ENCODE results near the gene WDR70.
"Not testable (repeated sequence)": the region's sequence is repeated elsewhere in the genome, so short reads cannot be mapped to it uniquely, and the experiment has no call there.

Gene WDR70

DNA sequence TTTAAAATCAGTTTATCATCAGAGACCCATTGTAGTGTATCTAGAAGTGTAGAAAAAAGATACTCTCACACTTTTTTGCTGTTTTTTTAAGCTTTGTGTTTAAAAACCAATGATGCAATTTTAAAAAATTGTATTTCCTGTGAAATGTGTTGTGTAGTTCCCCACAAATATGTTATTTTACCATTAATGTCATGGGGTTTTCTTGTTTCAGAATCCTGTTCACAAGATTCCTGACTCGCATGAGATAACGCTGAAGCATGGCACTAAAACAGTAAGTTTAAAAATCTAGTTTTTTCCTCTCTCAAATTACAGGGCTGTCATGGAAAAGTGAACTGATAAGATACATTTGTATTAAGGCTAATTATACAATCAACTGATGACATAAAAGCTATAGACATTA lies 58.6 kb downstream of the WDR70 start:
- no peaks in the 10 kb centered on the region for H3K9me2 ChIP-seq (replicated peaks; ENCODE audit: low read depth, low read length)
- H3F3A ChIP-seq (ENCODE audit: low read depth) = no peaks in the 10 kb centered on the region
- H3K9ac ChIP-seq (ENCODE audit: low read depth, low read length, poor library complexity, severe bottlenecking) = no peak overlapping the region
- H3K27me3 ChIP-seq (ENCODE audit: insufficient read depth, low read length, poor library complexity, severe bottlenecking) = no peaks in the 10 kb centered on the region
- TF ChIP-seq CTCF (conservative IDR thresholded peaks at IDR 0.05; ENCODE audit: low read length) (no peak), EZH2phosphoT487 (IDR thresholded peaks at IDR 0.05; ENCODE audit: borderline replicate concordance) (no peak)
- no peak overlapping the region for H3K4me2 ChIP-seq (ENCODE audit: low read depth, low read length, poor library complexity, severe bottlenecking)
- no peaks in the 10 kb centered on the region for H3K36me3 ChIP-seq (ENCODE audit: insufficient read depth, low read length)
- no peaks in the 10 kb centered on the region for H4K20me1 ChIP-seq (ENCODE audit: insufficient read depth, low read length, poor library complexity, severe bottlenecking)
- no peaks in the 10 kb centered on the region for H3K79me2 ChIP-seq (ENCODE audit: insufficient read depth, low read length)
- no peaks in the 10 kb centered on the region for H3K4me1 ChIP-seq (ENCODE audit: insufficient read depth, low read length, poor library complexity, severe bottlenecking)
- H3K9me3 ChIP-seq (ENCODE audit: insufficient read depth, low read depth, low read length) = no peaks in the 10 kb centered on the region
- H3K4me3 ChIP-seq (ENCODE audit: low read length, poor library complexity, severe bottlenecking) = no peak overlapping the region
- no peak overlapping the region for H2AFZ ChIP-seq (ENCODE audit: low read length)

DNA sequence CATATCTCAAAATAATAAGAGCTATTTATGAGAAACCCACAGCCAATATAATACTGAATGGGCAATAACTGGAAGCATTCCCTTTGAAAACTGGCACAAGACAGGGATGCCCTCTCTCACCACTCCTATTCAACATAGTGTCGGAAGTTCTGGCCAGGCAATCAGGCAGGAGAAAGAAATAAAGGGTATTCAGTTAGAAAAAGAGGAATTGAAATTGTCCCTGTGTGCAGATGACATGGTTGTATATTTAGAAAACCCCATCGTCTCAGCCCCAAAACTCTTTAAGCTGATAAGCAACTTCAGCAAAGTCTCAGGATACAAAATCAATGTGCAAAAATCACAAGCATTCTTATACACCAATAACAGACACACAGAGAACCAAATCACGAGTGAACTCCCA lies 66.7 kb downstream of the WDR70 start:
- not testable (repeated sequence) for H3K4me2 ChIP-seq (ENCODE audit: low read depth, low read length, poor library complexity, severe bottlenecking); H2AFZ ChIP-seq (ENCODE audit: low read length); H3K27me3 ChIP-seq (ENCODE audit: insufficient read depth, low read length, poor library complexity, severe bottlenecking); H3K9ac ChIP-seq (ENCODE audit: low read depth, low read length, poor library complexity, severe bottlenecking); H3K4me1 ChIP-seq (ENCODE audit: insufficient read depth, low read length, poor library complexity, severe bottlenecking); H3K9me3 ChIP-seq (ENCODE audit: insufficient read depth, low read depth, low read length); H3K9me2 ChIP-seq (replicated peaks; ENCODE audit: low read depth, low read length); H4K20me1 ChIP-seq (ENCODE audit: insufficient read depth, low read length, poor library complexity, severe bottlenecking); H3F3A ChIP-seq (ENCODE audit: low read depth); H3K79me2 ChIP-seq (ENCODE audit: insufficient read depth, low read length); H3K4me3 ChIP-seq (ENCODE audit: low read length, poor library complexity, severe bottlenecking)
- peaks cover 10% of the 10 kb centered on the region; the same call in 1 of the 2 replicates for H3K36me3 ChIP-seq (ENCODE audit: insufficient read depth, low read length)

GRCh38 chr5:37448941-37449340 lies 69.8 kb downstream of the WDR70 start:
- no peak overlapping the region for H3K4me2 ChIP-seq (ENCODE audit: low read depth, low read length, poor library complexity, severe bottlenecking)
- no peak for TF ChIP-seq EZH2phosphoT487 (IDR thresholded peaks at IDR 0.05; ENCODE audit: borderline replicate concordance)
- TF ChIP-seq CTCF (conservative IDR thresholded peaks at IDR 0.05; ENCODE audit: low read length) = no peak
- H3K27me3 ChIP-seq (ENCODE audit: insufficient read depth, low read length, poor library complexity, severe bottlenecking) = no peaks in the 10 kb centered on the region
- H4K20me1 ChIP-seq (ENCODE audit: insufficient read depth, low read length, poor library complexity, severe bottlenecking) = no peaks in the 10 kb centered on the region
- no peak overlapping the region for H3K4me3 ChIP-seq (ENCODE audit: low read length, poor library complexity, severe bottlenecking)
- H3K79me2 ChIP-seq (ENCODE audit: insufficient read depth, low read length) = no peaks in the 10 kb centered on the region
- no peaks in the 10 kb centered on the region for H3F3A ChIP-seq (ENCODE audit: low read depth)
- no peaks in the 10 kb centered on the region for H3K4me1 ChIP-seq (ENCODE audit: insufficient read depth, low read length, poor library complexity, severe bottlenecking)
- H3K9ac ChIP-seq (ENCODE audit: low read depth, low read length, poor library complexity, severe bottlenecking) = no peak overlapping the region
- H3K9me2 ChIP-seq (replicated peaks; ENCODE audit: low read depth, low read length) = no peaks in the 10 kb centered on the region
- no peaks in the 10 kb centered on the region for H3K9me3 ChIP-seq (ENCODE audit: insufficient read depth, low read depth, low read length)
- H2AFZ ChIP-seq (ENCODE audit: low read length) = no peak overlapping the region
- peaks cover 15% of the 10 kb centered on the region; the same call in 1 of the 2 replicates for H3K36me3 ChIP-seq (ENCODE audit: insufficient read depth, low read length)

GRCh38 chr5:37451991-37452390 lies 72.9 kb downstream of the WDR70 start:
- H3K36me3 ChIP-seq (ENCODE audit: insufficient read depth, low read length) = not testable (repeated sequence)

DNA sequence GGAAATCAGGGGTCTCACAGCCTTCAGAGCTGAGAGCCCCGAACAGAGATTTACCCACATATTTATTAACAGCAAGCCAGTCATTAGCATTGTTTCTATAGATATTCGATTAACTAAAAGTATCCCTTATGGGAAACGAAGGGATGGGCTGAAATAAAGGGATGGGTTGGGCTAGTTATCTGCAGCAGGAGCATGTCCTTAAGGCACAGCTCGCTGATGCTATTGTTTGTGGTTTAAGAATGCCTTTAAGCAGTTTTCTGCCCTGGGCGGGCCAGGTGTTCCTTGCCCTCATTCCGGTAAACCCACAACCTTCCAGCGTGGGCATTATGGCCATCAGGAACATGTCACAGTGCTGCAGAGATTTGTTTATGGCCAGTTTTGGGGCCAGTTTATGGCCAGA lies 74.1 kb downstream of the WDR70 start:
- H3K27me3 ChIP-seq (ENCODE audit: insufficient read depth, low read length, poor library complexity, severe bottlenecking); H4K20me1 ChIP-seq (ENCODE audit: insufficient read depth, low read length, poor library complexity, severe bottlenecking); H3K4me1 ChIP-seq (ENCODE audit: insufficient read depth, low read length, poor library complexity, severe bottlenecking); H3K9me2 ChIP-seq (replicated peaks; ENCODE audit: low read depth, low read length); H3F3A ChIP-seq (ENCODE audit: low read depth); H3K9me3 ChIP-seq (ENCODE audit: insufficient read depth, low read depth, low read length); H2AFZ ChIP-seq (ENCODE audit: low read length); H3K9ac ChIP-seq (ENCODE audit: low read depth, low read length, poor library complexity, severe bottlenecking); H3K36me3 ChIP-seq (ENCODE audit: insufficient read depth, low read length); H3K79me2 ChIP-seq (ENCODE audit: insufficient read depth, low read length); H3K4me2 ChIP-seq (ENCODE audit: low read depth, low read length, poor library complexity, severe bottlenecking); H3K4me3 ChIP-seq (ENCODE audit: low read length, poor library complexity, severe bottlenecking): not testable (repeated sequence)

More at GRCh38 chr5:37451991-37452390, 72.9 kb downstream of the WDR70 start:
- H3K9me2 ChIP-seq (replicated peaks; ENCODE audit: low read depth, low read length); H3K9me3 ChIP-seq (ENCODE audit: insufficient read depth, low read depth, low read length); H3K4me3 ChIP-seq (ENCODE audit: low read length, poor library complexity, severe bottlenecking); H4K20me1 ChIP-seq (ENCODE audit: insufficient read depth, low read length, poor library complexity, severe bottlenecking); H3K27me3 ChIP-seq (ENCODE audit: insufficient read depth, low read length, poor library complexity, severe bottlenecking); H3F3A ChIP-seq (ENCODE audit: low read depth); H3K9ac ChIP-seq (ENCODE audit: low read depth, low read length, poor library complexity, severe bottlenecking); H3K4me2 ChIP-seq (ENCODE audit: low read depth, low read length, poor library complexity, severe bottlenecking); H2AFZ ChIP-seq (ENCODE audit: low read length); H3K79me2 ChIP-seq (ENCODE audit: insufficient read depth, low read length); H3K4me1 ChIP-seq (ENCODE audit: insufficient read depth, low read length, poor library complexity, severe bottlenecking): not testable (repeated sequence)

- not testable (repeated sequence) for H3K36me3 ChIP-seq (ENCODE audit: insufficient read depth, low read length); H3K9ac ChIP-seq (ENCODE audit: low read depth, low read length, poor library complexity, severe bottlenecking); H3K9me2 ChIP-seq (replicated peaks; ENCODE audit: low read depth, low read length); H3F3A ChIP-seq (ENCODE audit: low read depth); H3K27me3 ChIP-seq (ENCODE audit: insufficient read depth, low read length, poor library complexity, severe bottlenecking); H3K4me3 ChIP-seq (ENCODE audit: low read length, poor library complexity, severe bottlenecking); H3K4me2 ChIP-seq (ENCODE audit: low read depth, low read length, poor library complexity, severe bottlenecking); H3K79me2 ChIP-seq (ENCODE audit: insufficient read depth, low read length); H4K20me1 ChIP-seq (ENCODE audit: insufficient read depth, low read length, poor library complexity, severe bottlenecking); H2AFZ ChIP-seq (ENCODE audit: low read length); H3K9me3 ChIP-seq (ENCODE audit: insufficient read depth, low read depth, low read length); H3K4me1 ChIP-seq (ENCODE audit: insufficient read depth, low read length, poor library complexity, severe bottlenecking)
These were observed 75.4 kb downstream of the WDR70 start for GRCh38 chr5:37454402-37455055.

Data from Loucy (cell line).